Stomach (tissue), 9 donors: Measurements from ENCODE around the gene CLSTN2. TPM values are rescaled to one million over a fixed set of nuclear protein-coding genes. Genes with fewer than 3 reads are reported as not detected.

Experiments
- DNase-seq, 2 donors: peaks; one replicate each; pipeline versions ENCODE4 v3.0.0 to v3.0.0-alpha.2; 2013 to 2019
- H3K27ac ChIP-seq, 5 donors: fragments of 200-600 bp in 4 of 5; sonication (generic) in 4 of 5; one replicate each; pipeline ENCODE4 v1.5.1; 2013 to 2019; ENCODE audit warnings: mild to moderate bottlenecking in 1 of 5, moderate library complexity in 1 of 5
- H3K27me3 ChIP-seq, 3 donors: fragments of 200-600 bp; sonication (generic); one replicate each; pipeline ENCODE4 v1.5.1; 2017 to 2019; ENCODE audit warnings: mixed run types in 1 of 3
- H3K36me3 ChIP-seq, 4 donors: fragments of 200-600 bp; sonication (generic); 1 replicate in 3 of 4; 2 replicates in 1 of 4; pipeline ENCODE4 v1.5.1; 2016 to 2019
- H3K4me1 ChIP-seq, 4 donors: fragments of 200-600 bp; sonication (generic); one replicate each; pipeline ENCODE4 v1.5.1; 2016 to 2019
- H3K4me3 ChIP-seq, 4 donors: fragments of 200-600 bp; sonication (generic) in 3 of 4; one replicate each; pipeline ENCODE4 v1.5.1; 2016 to 2019; ENCODE audit warnings: mild to moderate bottlenecking in 1 of 4
- H3K9me3 ChIP-seq, 4 donors: fragments of 200-600 bp; sonication (generic); one replicate each; pipeline ENCODE4 v1.5.1; 2016 to 2019
- EP300 ChIP-seq: sonication (generic); formaldehyde crosslinking; IDR thresholded peaks from one replicate; pipeline ENCODE4 v1.6.1; 2017; ENCODE audit warnings: antibody characterized with exemption
- POLR2A ChIP-seq, 4 donors: fragments of 450-650 bp; IDR thresholded peaks; one replicate each; pipeline ENCODE4 v1.6.1; 2016; ENCODE audit warnings: antibody characterized with exemption in 4 of 4, control low read depth in 2 of 4, mild to moderate bottlenecking in 1 of 4, moderate library complexity in 1 of 4
- POLR2AphosphoS5 ChIP-seq, 3 donors: sonication (generic); formaldehyde crosslinking; IDR thresholded peaks; one replicate each; pipeline ENCODE4 v1.6.1; 2016; ENCODE audit warnings: antibody characterized with exemption in 3 of 3
- WGBS, 5 donors: extraction: QIAGEN DNeasy Blood & Tissue Kit in 3 of 5; methylation state at CpG; one replicate each; pipeline versions ENCODE4 v1.1.5 to v1.1.7; 2013 to 2018; 5-methylcytosine and 5-hydroxymethylcytosine counted together
- intact Hi-C: fragments of 100-400 bp; cut with DNase I; formaldehyde crosslinking; loops from one replicate; pipeline ENCODE4 v1.15.1; 2023; ENCODE audit warnings: low total_unique reads
- polyA plus RNA-seq, 3 donors: library from polyadenylated mRNA; stranded (reverse); fragments of 200-250 nt; gene quantifications; one replicate each; pipeline ENCODE4 v1.2.3, GENCODE V29; 2013
- total RNA-seq, 5 donors: library from RNA; depleted of rRNA; stranded (reverse); fragments of >200 nt; gene quantifications; one replicate each; pipeline versions ENCODE4 v1.1.0 to v1.2.3, GENCODE V29; 2014 to 2016
- TF ChIP-seq, protein P1 (sequence below), 7 experiments: fragments of 450-650 bp in 4 of 7; fragments of 200-600 bp in 3 of 7; sonication (generic) in 3 of 7; IDR thresholded peaks; one replicate each; pipeline ENCODE4 v1.5.1; 2016 to 2019; ENCODE audit warnings: antibody characterized with exemption in 7 of 7, control low read depth in 2 of 7, mild to moderate bottlenecking in 1 of 7
- donor health status: healthy with polysubstance abuse.
- donor health status: Bipolar disorder and iron deficiency.
- donor health status: healthy.

Gene CLSTN2
- total and polyA plus RNA-seq, 8 donors, result 0.10 to 5.4 (median 1.7) TPM

DNA sequence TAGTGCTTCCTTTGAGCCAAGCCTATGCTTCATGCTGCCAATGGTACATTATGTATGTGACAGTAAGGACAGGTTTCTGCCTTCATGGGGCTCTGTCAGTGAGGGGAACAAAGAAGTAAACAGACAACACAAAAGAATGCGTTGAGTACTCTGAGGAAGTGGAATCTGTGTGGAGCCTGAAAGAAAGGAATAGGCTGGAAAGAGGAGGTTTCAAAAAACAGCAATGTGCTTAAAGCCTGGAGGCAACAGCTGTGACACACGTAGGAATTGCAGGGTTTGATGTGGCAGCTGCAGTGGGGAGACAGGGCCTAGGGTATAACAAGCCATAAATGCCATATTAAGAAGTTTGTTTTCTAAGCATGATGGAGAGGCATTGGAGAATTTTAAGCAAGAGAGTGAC is 316.7 kb downstream of the CLSTN2 start:
- intact Hi-C loops, result no loop called here
- Histone ChIP-seq H3K27ac (no peak overlapping the region), H3K27me3 (no peaks in the 10 kb centered on the region), H3K4me1 (no peaks in the 10 kb centered on the region), H3K9me3 (no peaks in the 10 kb centered on the region), H3K4me3 (no peak overlapping the region), H3K36me3 (no peaks in the 10 kb centered on the region)
- WGBS, 5 donors, result 22 to 33% (median 29%) methylated on average over 2 of the region's 2 CpGs
- TF ChIP-seq, protein P1, sequence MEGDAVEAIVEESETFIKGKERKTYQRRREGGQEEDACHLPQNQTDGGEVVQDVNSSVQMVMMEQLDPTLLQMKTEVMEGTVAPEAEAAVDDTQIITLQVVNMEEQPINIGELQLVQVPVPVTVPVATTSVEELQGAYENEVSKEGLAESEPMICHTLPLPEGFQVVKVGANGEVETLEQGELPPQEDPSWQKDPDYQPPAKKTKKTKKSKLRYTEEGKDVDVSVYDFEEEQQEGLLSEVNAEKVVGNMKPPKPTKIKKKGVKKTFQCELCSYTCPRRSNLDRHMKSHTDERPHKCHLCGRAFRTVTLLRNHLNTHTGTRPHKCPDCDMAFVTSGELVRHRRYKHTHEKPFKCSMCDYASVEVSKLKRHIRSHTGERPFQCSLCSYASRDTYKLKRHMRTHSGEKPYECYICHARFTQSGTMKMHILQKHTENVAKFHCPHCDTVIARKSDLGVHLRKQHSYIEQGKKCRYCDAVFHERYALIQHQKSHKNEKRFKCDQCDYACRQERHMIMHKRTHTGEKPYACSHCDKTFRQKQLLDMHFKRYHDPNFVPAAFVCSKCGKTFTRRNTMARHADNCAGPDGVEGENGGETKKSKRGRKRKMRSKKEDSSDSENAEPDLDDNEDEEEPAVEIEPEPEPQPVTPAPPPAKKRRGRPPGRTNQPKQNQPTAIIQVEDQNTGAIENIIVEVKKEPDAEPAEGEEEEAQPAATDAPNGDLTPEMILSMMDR (IDR thresholded peaks at IDR 0.05), result no peak
- TF ChIP-seq POLR2A (IDR thresholded peaks at IDR 0.05), result no peak
- no peak for TF ChIP-seq POLR2AphosphoS5 (IDR thresholded peaks at IDR 0.05)
- TF ChIP-seq EP300, result no peak
- DNase-seq, result no peak

GRCh38 chr3:140252812-140253656 is 318.0 kb downstream of the CLSTN2 start:
- H3K27ac ChIP-seq, result no peak overlapping the region
- intact Hi-C loops, result no loop called here
- H3K4me3 ChIP-seq, result no peak overlapping the region
- 73 to 81% (median 80%) methylated on average over 9 of the region's 9 CpGs for WGBS, 5 donors
- H3K36me3 ChIP-seq, result no peaks in the 10 kb centered on the region
- no peaks in the 10 kb centered on the region for H3K4me1 ChIP-seq
- TF ChIP-seq POLR2AphosphoS5 (IDR thresholded peaks at IDR 0.05) (no peak), EP300 (no peak), POLR2A (IDR thresholded peaks at IDR 0.05) (no peak)
- TF ChIP-seq, protein P1 (IDR thresholded peaks at IDR 0.05), result no peak
- no peaks in the 10 kb centered on the region for H3K27me3 ChIP-seq
- no peak for DNase-seq
- H3K9me3 ChIP-seq, result no peaks in the 10 kb centered on the region

DNA sequence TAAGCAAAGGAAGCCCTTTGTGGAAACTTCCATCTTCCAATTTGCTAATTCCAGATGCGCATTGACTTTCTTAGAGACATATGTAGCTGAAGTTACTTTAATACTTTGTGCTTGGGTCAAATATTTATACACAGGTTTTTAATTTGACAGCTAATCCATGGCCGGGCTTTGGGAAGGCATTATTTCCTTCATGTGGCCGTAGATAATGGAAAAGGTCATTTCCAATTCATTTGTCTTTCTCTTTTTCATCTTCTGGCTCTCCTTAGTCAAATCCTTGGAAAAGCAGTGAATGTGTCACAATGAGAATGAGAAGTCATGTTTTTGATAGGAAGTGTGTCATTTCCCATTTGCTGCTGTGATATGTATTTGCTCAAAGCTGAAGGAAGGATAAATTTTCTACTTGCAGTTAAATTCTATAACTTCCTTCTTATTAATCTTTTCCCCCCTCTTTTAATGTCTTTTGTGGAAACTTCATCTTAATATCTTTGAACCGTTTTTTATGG is 323.3 kb downstream of the CLSTN2 start:
- Histone ChIP-seq H3K27me3 (no peaks in the 10 kb centered on the region), H3K27ac (no peak overlapping the region), H3K4me3 (no peak overlapping the region), H3K9me3 (no peaks in the 10 kb centered on the region), H3K36me3 (no peaks in the 10 kb centered on the region), H3K4me1 (no peaks in the 10 kb centered on the region)
- WGBS, 5 donors, result 50 to 64% (median 55%) methylated on average over 4 of the region's 4 CpGs
- TF ChIP-seq, protein P1 (IDR thresholded peaks at IDR 0.05), result no peak
- TF ChIP-seq EP300 (no peak), POLR2A (IDR thresholded peaks at IDR 0.05) (no peak), POLR2AphosphoS5 (IDR thresholded peaks at IDR 0.05) (no peak)
- intact Hi-C loops, result no loop called here
- no peak for DNase-seq

DNA sequence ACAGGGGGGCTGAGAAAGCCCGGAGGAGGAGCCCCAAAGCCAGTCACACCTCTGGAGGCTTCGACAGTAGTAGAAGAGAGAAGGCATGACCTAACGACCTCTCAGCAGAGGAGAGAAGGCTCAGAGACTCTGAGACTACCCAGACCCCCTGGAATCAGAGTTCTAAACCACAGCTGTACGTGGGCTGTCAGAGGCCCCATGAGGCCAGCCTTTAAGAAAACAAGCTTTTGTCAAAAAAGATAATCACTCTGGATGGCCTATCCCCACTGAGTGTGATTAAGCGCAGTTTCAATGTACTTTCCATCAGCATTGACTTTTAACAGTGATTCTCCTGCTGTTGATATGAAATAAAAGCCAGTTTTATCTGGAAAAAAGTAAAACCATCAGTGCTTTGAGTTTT is 330.3 kb downstream of the CLSTN2 start:
- TF ChIP-seq POLR2AphosphoS5 (IDR thresholded peaks at IDR 0.05), result no peak
- TF ChIP-seq EP300, result no peak
- no peak for TF ChIP-seq POLR2A (IDR thresholded peaks at IDR 0.05)
- Histone ChIP-seq H3K4me3 (no peak overlapping the region), H3K36me3 (no peaks in the 10 kb centered on the region), H3K9me3 (no peaks in the 10 kb centered on the region), H3K27me3 (no peaks in the 10 kb centered on the region), H3K4me1 (no peaks in the 10 kb centered on the region), H3K27ac (no peak overlapping the region)
- 45 to 59% (median 53%) methylated on average over 5 of the region's 5 CpGs for WGBS, 5 donors
- intact Hi-C loops, result no loop called here
- DNase-seq, result no peak

- no peak overlapping the region for H3K4me3 ChIP-seq
- intact Hi-C loops, result no loop called here
- no peak for TF ChIP-seq EP300
- no peak for TF ChIP-seq POLR2A (IDR thresholded peaks at IDR 0.05)
- no peak for TF ChIP-seq POLR2AphosphoS5 (IDR thresholded peaks at IDR 0.05)
- TF ChIP-seq, protein P1 (IDR thresholded peaks at IDR 0.05), result no peak
- H3K36me3 ChIP-seq, result no peaks in the 10 kb centered on the region
- no peak for DNase-seq
- no peaks in the 10 kb centered on the region for H3K27me3 ChIP-seq
- H3K4me1 ChIP-seq, result no peaks in the 10 kb centered on the region
- no peak overlapping the region for H3K27ac ChIP-seq
- 69 to 82% (median 75%) methylated on average over 3 of the region's 3 CpGs for WGBS, 5 donors
- no peaks in the 10 kb centered on the region for H3K9me3 ChIP-seq
Observed at GRCh38 chr3:140268103-140268502, 333.1 kb downstream of the CLSTN2 start.
